ENCODE measurements around the gene CRISPLD2. TPM values are rescaled to one million over a fixed set of nuclear protein-coding genes. Genes with fewer than 3 reads are reported as not detected.
A peak's percentile ranks its signal among the peaks of the same experiment; 100 is the strongest.

Gene CRISPLD2
- 1 to 10 TPM in 1 of 3 donors, under 1 TPM in 1, not detected in 1; 0.86 to 6.3 TPM for total RNA-seq
- total RNA-seq (2013), result 0.32 TPM

GRCh38 chr16:84819644-84820304 is at the start of gene CRISPLD2:
Gene CRISPLD2, plus strand, starts transcription at chr16:84819985. Its CDS starts 18,511 bp downstream, at chr16:84838496.
- no peak within 1 kb of the TSS for H3K27ac Mint-ChIP-seq
- H3K27ac ChIP-seq (ENCODE audit: low read length), result no peak within 1 kb of the TSS
- 5% methylated on average over 53 of the region's 53 CpGs for WGBS (ENCODE audit: insufficient coverage)

GRCh38 chr16:84773312-84773711 is 46.5 kb upstream of the CRISPLD2 start:
- DNase-seq, result no peak
- WGBS (ENCODE audit: insufficient coverage), result 97% methylated on average over 10 of the region's 10 CpGs
- intact Hi-C loops (cut with micrococcal nuclease), result no loop called here
- no peak for ATAC-seq
- Histone ChIP-seq H3K9me3 (ENCODE audit: control insufficient read depth, insufficient read depth, low read length) (no peaks in the 10 kb centered on the region), H3K27ac (ENCODE audit: low read length) (no peak overlapping the region), H3K27me3 (ENCODE audit: control insufficient read depth, insufficient read depth, low read length) (no peaks in the 10 kb centered on the region), H3K36me3 (ENCODE audit: control insufficient read depth, insufficient read depth, low read length) (peaks cover 68% of the 10 kb centered on the region), H3K4me3 (ENCODE audit: low read length) (no peak overlapping the region), H3K4me1 (ENCODE audit: control insufficient read depth, insufficient read depth, low read length) (no peaks in the 10 kb centered on the region)
- peaks cover 20% of the 10 kb centered on the region for H3K36me3 Mint-ChIP-seq
- H3K9me3 Mint-ChIP-seq, result no peaks in the 10 kb centered on the region
- no peaks in the 10 kb centered on the region for H3K4me1 Mint-ChIP-seq
- no peak for TF ChIP-seq CTCF (IDR thresholded peaks at IDR 0.05)
- H3K27ac Mint-ChIP-seq, result no peak overlapping the region
- H3K4me3 Mint-ChIP-seq, result no peak overlapping the region
- H3K27me3 Mint-ChIP-seq (ENCODE audit: low read depth in 2 of 2), result no peaks in the 10 kb centered on the region

More at GRCh38 chr16:84819644-84820304, at the start of gene CRISPLD2:
- Histone ChIP-seq H3K9me3 (ENCODE audit: control insufficient read depth, insufficient read depth, low read length) (no peaks in the 10 kb centered on the region), H3K27me3 (ENCODE audit: control insufficient read depth, insufficient read depth, low read length) (peaks cover 2% of the 10 kb centered on the region), H3K4me3 (ENCODE audit: low read length) (peak within 1 kb of the TSS; percentile 6), H3K4me1 (ENCODE audit: control insufficient read depth, insufficient read depth, low read length) (peaks cover 16% of the 10 kb centered on the region), H3K36me3 (ENCODE audit: control insufficient read depth, insufficient read depth, low read length) (no peaks in the 10 kb centered on the region)
- intact Hi-C loops (cut with micrococcal nuclease), result no loop called here
- H3K36me3 Mint-ChIP-seq, result no peaks in the 10 kb centered on the region
- peak; percentile 68 to 92 for DNase-seq
- H3K9me3 Mint-ChIP-seq, result no peaks in the 10 kb centered on the region
- TF ChIP-seq CTCF (IDR thresholded peaks at IDR 0.05), result no peak
- H3K4me3 Mint-ChIP-seq, result peak within 1 kb of the TSS; percentile 79
- H3K4me1 Mint-ChIP-seq, result peaks cover 10% of the 10 kb centered on the region in 2 donors
- peaks cover 14 to 22% of the 10 kb centered on the region in 2 donors for H3K27me3 Mint-ChIP-seq (ENCODE audit: low read depth in 2 of 2)
- ATAC-seq, result peak; percentile 93 to 99 (median 99)

GRCh38 chr16:84774810-84775209 is 45.0 kb upstream of the CRISPLD2 start:
- Histone ChIP-seq H3K27me3 (ENCODE audit: control insufficient read depth, insufficient read depth, low read length) (no peaks in the 10 kb centered on the region), H3K27ac (ENCODE audit: low read length) (no peak overlapping the region), H3K9me3 (ENCODE audit: control insufficient read depth, insufficient read depth, low read length) (no peaks in the 10 kb centered on the region), H3K4me3 (ENCODE audit: low read length) (no peak overlapping the region), H3K4me1 (ENCODE audit: control insufficient read depth, insufficient read depth, low read length) (no peaks in the 10 kb centered on the region), H3K36me3 (ENCODE audit: control insufficient read depth, insufficient read depth, low read length) (peaks cover 63% of the 10 kb centered on the region)
- 92% methylated on average over 4 of the region's 4 CpGs for WGBS (ENCODE audit: insufficient coverage)
- Mint-ChIP-seq H3K27ac (no peak overlapping the region), H3K36me3 (peaks cover 22% of the 10 kb centered on the region), H3K4me3 (no peak overlapping the region), H3K9me3 (no peaks in the 10 kb centered on the region), H3K4me1 (no peaks in the 10 kb centered on the region), H3K27me3 (ENCODE audit: low read depth in 2 of 2) (no peaks in the 10 kb centered on the region)
- DNase-seq (no peak), ATAC-seq (no peak)
- no peak for TF ChIP-seq CTCF (IDR thresholded peaks at IDR 0.05)
- intact Hi-C loops (cut with micrococcal nuclease), result no loop called here

Data from natural killer cell (primary cell).